ENCODE results near the gene STARD10. TPM values are rescaled to one million over a fixed set of nuclear protein-coding genes. Genes with fewer than 3 reads are reported as not detected.
A peak's percentile ranks its signal among the peaks of the same experiment; 100 is the strongest.

STARD10 gene
- total RNA-seq, 2 experiments from 2014 or later: 10.5 to 12.9 TPM

DNA sequence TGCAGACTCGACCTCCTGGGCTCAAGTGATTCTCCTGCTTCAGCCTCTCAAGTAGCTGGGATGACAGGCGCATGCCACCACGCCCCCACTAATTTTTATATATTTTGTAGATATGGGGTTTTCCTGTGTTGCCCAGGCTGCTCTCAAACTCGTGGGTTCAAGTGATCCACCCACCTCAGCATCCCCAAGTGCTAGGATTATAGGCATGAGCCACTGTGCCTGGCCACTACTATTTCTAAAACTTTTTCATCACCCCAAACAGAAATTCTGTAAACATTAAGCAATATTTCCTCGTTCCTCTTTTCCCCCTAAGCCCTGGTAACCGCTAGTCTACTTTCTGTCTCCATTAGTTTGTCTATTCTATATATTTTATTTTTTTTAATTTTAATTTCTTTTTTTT lies 11.4 kb upstream of the STARD10 start:
- Mint-ChIP-seq H3K27me3 (no peaks in the 10 kb centered on the region), H3K4me3 (no peak overlapping the region), H3K9me3 (no peaks in the 10 kb centered on the region), H3K4me1 (ENCODE audit: low read depth) (peaks cover 5% of the 10 kb centered on the region), H3K36me3 (ENCODE audit: low read depth) (peaks cover 6% of the 10 kb centered on the region), H3K27ac (no peak overlapping the region)
- ATAC-seq (ENCODE audit: poor library complexity) (no peak), DNase-seq (peak in 2 of 14 experiments; percentile 38 to 49)
- Histone ChIP-seq H3K27me3 (ENCODE audit: control insufficient read depth in 1 of 2, insufficient read depth in 2 of 2, low read length in 2 of 2) (no peaks in the 10 kb centered on the region), H3K9me3 (ENCODE audit: control insufficient read depth in 1 of 2, insufficient read depth in 1 of 2, low read length in 2 of 2) (no peaks in the 10 kb centered on the region), H3K4me3 (ENCODE audit: low read length) (no peak overlapping the region), H3K36me3 (ENCODE audit: insufficient read depth, low read length) (peaks cover 9% of the 10 kb centered on the region), H3K27ac (ENCODE audit: low read depth in 1 of 2, low read length in 2 of 2) (no peak overlapping the region), H3K4me1 (ENCODE audit: insufficient read depth, low read length) (no peaks in the 10 kb centered on the region)
- POLR2A ChIA-PET: no interaction called here
- intact Hi-C loops (cut with DNase I, micrococcal nuclease): no loop called here
- TF ChIP-seq, protein P1, sequence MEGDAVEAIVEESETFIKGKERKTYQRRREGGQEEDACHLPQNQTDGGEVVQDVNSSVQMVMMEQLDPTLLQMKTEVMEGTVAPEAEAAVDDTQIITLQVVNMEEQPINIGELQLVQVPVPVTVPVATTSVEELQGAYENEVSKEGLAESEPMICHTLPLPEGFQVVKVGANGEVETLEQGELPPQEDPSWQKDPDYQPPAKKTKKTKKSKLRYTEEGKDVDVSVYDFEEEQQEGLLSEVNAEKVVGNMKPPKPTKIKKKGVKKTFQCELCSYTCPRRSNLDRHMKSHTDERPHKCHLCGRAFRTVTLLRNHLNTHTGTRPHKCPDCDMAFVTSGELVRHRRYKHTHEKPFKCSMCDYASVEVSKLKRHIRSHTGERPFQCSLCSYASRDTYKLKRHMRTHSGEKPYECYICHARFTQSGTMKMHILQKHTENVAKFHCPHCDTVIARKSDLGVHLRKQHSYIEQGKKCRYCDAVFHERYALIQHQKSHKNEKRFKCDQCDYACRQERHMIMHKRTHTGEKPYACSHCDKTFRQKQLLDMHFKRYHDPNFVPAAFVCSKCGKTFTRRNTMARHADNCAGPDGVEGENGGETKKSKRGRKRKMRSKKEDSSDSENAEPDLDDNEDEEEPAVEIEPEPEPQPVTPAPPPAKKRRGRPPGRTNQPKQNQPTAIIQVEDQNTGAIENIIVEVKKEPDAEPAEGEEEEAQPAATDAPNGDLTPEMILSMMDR (IDR thresholded peaks at IDR 0.05): no peak
- CTCF ChIA-PET: no interaction called here

DNA sequence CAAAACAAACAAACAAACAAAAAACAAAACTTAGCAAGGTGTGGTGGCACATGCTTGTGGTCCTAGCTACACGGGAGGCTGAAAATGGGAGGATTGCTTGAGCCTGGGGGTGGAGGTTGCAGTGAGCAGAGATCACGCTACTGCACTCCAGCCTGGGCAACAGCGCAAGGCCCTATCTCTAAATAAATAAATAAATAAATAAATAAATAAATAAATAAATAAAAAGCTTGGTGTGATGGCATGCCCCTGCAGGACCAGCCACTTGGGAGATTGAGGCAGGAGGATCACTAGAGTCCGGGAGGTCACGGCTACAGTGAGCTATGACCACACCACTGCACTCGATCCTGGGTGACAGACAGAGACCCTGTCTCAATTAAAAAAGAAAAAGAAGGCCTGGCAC lies 9.0 kb upstream of the STARD10 start:
- H3K9me3 ChIP-seq (ENCODE audit: control insufficient read depth in 1 of 2, insufficient read depth in 1 of 2, low read length in 2 of 2): no peaks in the 10 kb centered on the region
- CTCF ChIA-PET: interaction anchor here (0.7 to 2.0 kb wide), 3 partner anchors 8 to 29 kb away, joined by 4 to 5 read pairs (median 4); partner anchors contain the start of gene STARD10
- H3K4me3 Mint-ChIP-seq: no peak overlapping the region
- no peaks in the 10 kb centered on the region for H3K27me3 Mint-ChIP-seq
- H3K9me3 Mint-ChIP-seq: no peaks in the 10 kb centered on the region
- H3K27me3 ChIP-seq (ENCODE audit: control insufficient read depth in 1 of 2, insufficient read depth in 2 of 2, low read length in 2 of 2): no peaks in the 10 kb centered on the region
- H3K4me3 ChIP-seq (ENCODE audit: low read length): no peak overlapping the region
- no peak overlapping the region for H3K27ac ChIP-seq (ENCODE audit: low read depth in 1 of 2, low read length in 2 of 2)
- POLR2A ChIA-PET: no interaction called here
- H3K4me1 Mint-ChIP-seq (ENCODE audit: low read depth): no peaks in the 10 kb centered on the region
- H3K4me1 ChIP-seq (ENCODE audit: insufficient read depth, low read length): no peaks in the 10 kb centered on the region
- no peaks in the 10 kb centered on the region for H3K36me3 Mint-ChIP-seq (ENCODE audit: low read depth)
- intact Hi-C loops (cut with DNase I, micrococcal nuclease): no loop called here
- no peaks in the 10 kb centered on the region for H3K36me3 ChIP-seq (ENCODE audit: insufficient read depth, low read length)
- no peak overlapping the region for H3K27ac Mint-ChIP-seq
- no peak for ATAC-seq (ENCODE audit: poor library complexity)
- no peak for DNase-seq
- TF ChIP-seq, protein P1 (IDR thresholded peaks at IDR 0.05): no peak

DNA sequence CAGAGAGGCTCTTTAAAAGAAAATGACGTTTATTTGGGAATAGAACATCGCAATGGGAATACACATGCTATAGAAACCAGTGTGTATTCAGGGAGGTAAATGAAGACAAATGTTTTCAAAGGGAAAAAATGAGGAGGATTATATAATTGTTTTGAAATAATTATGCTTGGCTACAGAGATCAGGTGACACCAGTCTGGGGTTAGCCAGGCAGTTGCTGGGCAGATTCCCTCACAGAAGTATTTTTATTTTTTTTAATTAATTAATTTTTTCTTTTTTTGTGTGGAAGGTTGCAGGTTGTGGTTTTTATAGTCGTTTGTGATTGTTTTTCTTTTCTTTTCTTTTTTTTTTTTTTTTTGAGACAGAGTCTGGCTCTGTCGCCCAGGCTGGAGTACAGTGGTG lies 5.6 kb upstream of the STARD10 start:
- TF ChIP-seq, protein P1 (IDR thresholded peaks at IDR 0.05): no peak

More for the DNA sequence above, 5.6 kb upstream of the STARD10 start:
- ChIA-PET CTCF (no interaction called here), POLR2A (no interaction called here)
- ATAC-seq (ENCODE audit: poor library complexity) (peak; percentile 26), DNase-seq (no peak)
- Mint-ChIP-seq H3K27me3 (no peaks in the 10 kb centered on the region), H3K4me3 (no peak overlapping the region), H3K27ac (no peak overlapping the region), H3K36me3 (ENCODE audit: low read depth) (no peaks in the 10 kb centered on the region), H3K4me1 (ENCODE audit: low read depth) (peaks cover 5% of the 10 kb centered on the region), H3K9me3 (no peaks in the 10 kb centered on the region)
- intact Hi-C loops (cut with DNase I, micrococcal nuclease): loop anchor here in 1 of 2 experiments (10.0 kb wide), 1 partner anchor 685 kb away; the partner anchor contains the start of gene ANAPC15
- Histone ChIP-seq H3K9me3 (ENCODE audit: control insufficient read depth in 1 of 2, insufficient read depth in 1 of 2, low read length in 2 of 2) (no peaks in the 10 kb centered on the region), H3K27ac (ENCODE audit: low read depth in 1 of 2, low read length in 2 of 2) (no peak overlapping the region), H3K4me3 (ENCODE audit: low read length) (no peak overlapping the region), H3K4me1 (ENCODE audit: insufficient read depth, low read length) (peaks cover 2% of the 10 kb centered on the region), H3K27me3 (ENCODE audit: control insufficient read depth in 1 of 2, insufficient read depth in 2 of 2, low read length in 2 of 2) (no peaks in the 10 kb centered on the region), H3K36me3 (ENCODE audit: insufficient read depth, low read length) (no peaks in the 10 kb centered on the region)

Measured in CD4-positive, alpha-beta T cell (primary cell).